Esophagus muscularis mucosa (tissue), 4 donors: ENCODE measurements around the gene HECA.

ENCODE experiments used
- EP300 ChIP-seq: sonication (generic); formaldehyde crosslinking; IDR thresholded peaks from one replicate; pipeline ENCODE4 v1.6.1; 2017; ENCODE audit warnings: antibody characterized with exemption
- POLR2A ChIP-seq: fragments of 450-650 bp; IDR thresholded peaks from one replicate; pipeline ENCODE4 v1.6.1; 2017; ENCODE audit warnings: antibody characterized with exemption, moderate library complexity, mild to moderate bottlenecking, low read depth
- TF ChIP-seq, protein P1 (sequence below), 3 experiments: fragments of 200-600 bp in 2 of 3; fragments of 450-650 bp in 1 of 3; sonication (generic) in 2 of 3; IDR thresholded peaks; one replicate each; pipeline ENCODE4 v1.5.1; 2017 to 2019; ENCODE audit warnings: antibody characterized with exemption in 3 of 3, mild to moderate bottlenecking in 2 of 3, moderate library complexity in 1 of 3

DNA sequence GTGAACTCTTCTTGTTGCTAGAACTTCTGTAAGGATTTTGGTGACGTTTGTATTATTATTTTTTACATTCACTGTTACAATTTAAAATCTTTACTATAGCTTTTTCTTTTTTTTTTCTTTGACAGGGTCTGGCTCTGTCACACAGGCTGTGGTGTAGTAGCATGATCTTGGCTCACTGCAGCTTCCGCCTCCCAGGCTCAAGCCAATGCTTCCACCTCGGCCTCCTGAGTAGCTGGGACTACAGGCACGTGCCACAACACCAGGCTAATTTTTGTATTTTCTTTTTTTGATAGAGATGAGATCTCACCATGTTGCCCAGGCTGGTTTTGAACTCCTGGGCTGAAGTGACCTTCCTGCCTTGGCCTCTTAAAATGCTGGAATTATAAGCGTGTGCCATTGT, 21.2 kb downstream of the HECA start:
- TF ChIP-seq POLR2A (no peak), EP300 (no peak)
- TF ChIP-seq, protein P1, sequence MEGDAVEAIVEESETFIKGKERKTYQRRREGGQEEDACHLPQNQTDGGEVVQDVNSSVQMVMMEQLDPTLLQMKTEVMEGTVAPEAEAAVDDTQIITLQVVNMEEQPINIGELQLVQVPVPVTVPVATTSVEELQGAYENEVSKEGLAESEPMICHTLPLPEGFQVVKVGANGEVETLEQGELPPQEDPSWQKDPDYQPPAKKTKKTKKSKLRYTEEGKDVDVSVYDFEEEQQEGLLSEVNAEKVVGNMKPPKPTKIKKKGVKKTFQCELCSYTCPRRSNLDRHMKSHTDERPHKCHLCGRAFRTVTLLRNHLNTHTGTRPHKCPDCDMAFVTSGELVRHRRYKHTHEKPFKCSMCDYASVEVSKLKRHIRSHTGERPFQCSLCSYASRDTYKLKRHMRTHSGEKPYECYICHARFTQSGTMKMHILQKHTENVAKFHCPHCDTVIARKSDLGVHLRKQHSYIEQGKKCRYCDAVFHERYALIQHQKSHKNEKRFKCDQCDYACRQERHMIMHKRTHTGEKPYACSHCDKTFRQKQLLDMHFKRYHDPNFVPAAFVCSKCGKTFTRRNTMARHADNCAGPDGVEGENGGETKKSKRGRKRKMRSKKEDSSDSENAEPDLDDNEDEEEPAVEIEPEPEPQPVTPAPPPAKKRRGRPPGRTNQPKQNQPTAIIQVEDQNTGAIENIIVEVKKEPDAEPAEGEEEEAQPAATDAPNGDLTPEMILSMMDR (IDR thresholded peaks at IDR 0.05), result no peak
